SJSA1 (cell line): ENCODE results near the gene RNU4-1. TPM values are rescaled to one million over a fixed set of nuclear protein-coding genes. Genes with fewer than 3 reads are reported as not detected.

ENCODE experiments used
- DNase-seq, 2 experiments: peaks; one replicate each; pipeline ENCODE4 v3.0.0-alpha.2; 2015 to 2020; ENCODE audit warnings: low spot score in 2 of 2, low read depth in 1 of 2
- H3K27ac ChIP-seq: fragments of 250-450 bp; sonication (Bioruptor Pico); 2 replicates; pipeline ENCODE4 v1.5.1; 2020; ENCODE audit warnings: mild to moderate bottlenecking, moderate library complexity
- H3K27me3 ChIP-seq: fragments of 250-450 bp; sonication (Bioruptor Pico); replicated peaks from 2 replicates; pipeline ENCODE4 v1.5.1; 2020; ENCODE audit warnings: mild to moderate bottlenecking, moderate library complexity
- H3K36me3 ChIP-seq: fragments of 250-450 bp; sonication (Bioruptor Pico); 2 replicates; pipeline ENCODE4 v1.5.1; 2020; ENCODE audit warnings: mild to moderate bottlenecking
- H3K4me1 ChIP-seq: fragments of 250-450 bp; sonication (Bioruptor Pico); replicated peaks from 2 replicates; pipeline ENCODE4 v1.6.1; 2021; ENCODE audit warnings: mild to moderate bottlenecking
- H3K4me3 ChIP-seq: fragments of 250-450 bp; sonication (Bioruptor Pico); 2 replicates; pipeline ENCODE4 v1.5.1; 2020; ENCODE audit warnings: mild to moderate bottlenecking
- H3K9me3 ChIP-seq: fragments of 250-450 bp; sonication (Bioruptor Pico); replicated peaks from 2 replicates; pipeline ENCODE4 v1.5.1; 2020; ENCODE audit warnings: mild to moderate bottlenecking
- total RNA-seq: library from RNA; depleted of rRNA; stranded (reverse); fragments of >200 nt; shearing (Covaris generic); gene quantifications from 2 replicates; pipeline ENCODE4 v1.2.3, GENCODE V29; 2014

Gene RNU4-1
- total RNA-seq, 1 experiment from 2014 or later, result under 0.01 TPM

DNA sequence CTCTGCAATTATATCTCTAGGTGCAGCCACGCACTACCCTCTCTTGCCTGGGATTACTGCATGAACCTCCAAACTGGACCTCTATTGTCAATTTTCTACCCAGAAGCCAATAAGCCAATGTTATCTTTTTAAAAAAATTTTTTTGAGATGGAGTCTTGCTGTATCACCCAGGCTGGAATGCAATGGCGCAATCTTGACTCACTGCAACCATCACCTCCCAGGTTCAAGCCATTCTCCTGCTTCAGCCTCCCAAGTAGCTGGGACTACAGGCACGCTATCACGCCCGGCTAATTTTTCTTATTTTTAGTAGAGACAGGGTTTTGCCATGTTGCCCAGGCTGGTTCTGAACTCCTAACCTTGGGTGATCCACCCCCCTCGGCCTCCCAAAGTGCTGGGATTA is 16.3 kb downstream of the RNU4-1 start:
- Histone ChIP-seq H3K27me3 (no peaks in the 10 kb centered on the region), H3K4me1 (peaks cover 26% of the 10 kb centered on the region), H3K27ac (peak overlapping the region; percentile 71), H3K9me3 (no peaks in the 10 kb centered on the region), H3K4me3 (no peak overlapping the region), H3K36me3 (no peaks in the 10 kb centered on the region)
- peak; percentile 55 to 73 for DNase-seq

DNA sequence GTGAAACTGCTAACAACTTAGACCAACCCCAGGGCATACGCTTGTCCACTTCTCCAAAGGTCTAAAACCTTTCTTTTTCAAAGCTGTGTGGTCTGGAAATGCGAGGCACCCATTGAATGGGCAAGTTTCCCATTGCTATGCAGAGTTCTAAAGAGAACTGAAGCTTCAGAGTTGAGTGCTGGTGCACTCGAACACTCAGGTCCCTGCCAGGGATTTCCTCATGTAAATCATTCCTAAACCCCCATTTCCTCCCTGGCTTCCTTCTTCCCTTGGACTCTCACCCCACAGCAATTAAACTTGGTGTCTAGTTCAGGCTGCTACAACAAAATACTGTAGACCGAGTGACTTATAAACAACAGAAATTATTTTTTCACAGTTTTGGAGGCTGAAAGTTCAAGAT is 25.3 kb downstream of the RNU4-1 start:
- Histone ChIP-seq H3K4me3 (no peak overlapping the region), H3K36me3 (peaks cover 20% of the 10 kb centered on the region), H3K27ac (no peak overlapping the region), H3K27me3 (no peaks in the 10 kb centered on the region), H3K9me3 (0 out of 2 replicates have a peak, but pooled peaks cover 4% of the 10 kb centered on the region), H3K4me1 (peaks cover 27% of the 10 kb centered on the region)
- DNase-seq, result no peak

DNA sequence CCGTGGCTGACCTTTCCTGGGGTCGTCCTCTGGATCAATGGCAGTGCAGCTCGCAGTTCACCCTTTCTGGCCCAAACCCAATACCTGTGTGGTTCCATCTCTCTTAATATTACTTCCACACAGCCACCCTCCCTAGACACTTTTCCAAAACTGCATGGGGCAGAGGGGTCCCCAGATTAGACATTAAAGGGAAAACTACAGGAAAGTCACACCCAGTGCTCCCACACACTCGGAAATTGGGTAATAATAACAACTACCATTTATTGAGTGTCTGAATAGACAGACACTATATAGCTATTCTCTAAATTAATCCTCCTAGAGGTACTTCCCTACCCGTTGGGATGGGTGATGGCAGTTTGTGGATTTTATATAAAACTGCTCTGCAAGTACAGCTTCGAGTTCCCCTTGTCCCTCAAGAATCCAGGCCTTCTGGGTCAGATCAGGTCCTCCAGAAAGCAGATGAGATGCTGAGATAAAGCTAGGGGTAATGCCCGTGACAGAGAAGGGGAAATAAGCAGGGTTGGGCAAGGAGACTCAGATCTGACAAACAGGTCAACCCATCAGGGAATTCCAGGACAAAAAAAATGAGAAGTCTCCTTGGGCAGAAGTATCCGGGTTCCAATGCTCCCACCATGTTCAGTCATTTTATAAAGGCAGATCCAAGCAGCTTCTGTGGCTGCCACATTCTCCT is 26.7 kb downstream of the RNU4-1 start:
- Histone ChIP-seq H3K27ac (no peak overlapping the region), H3K4me3 (no peak overlapping the region), H3K4me1 (peaks cover 40% of the 10 kb centered on the region), H3K27me3 (no peaks in the 10 kb centered on the region), H3K9me3 (0 out of 2 replicates have a peak, but pooled peaks cover 4% of the 10 kb centered on the region), H3K36me3 (peaks cover 33% of the 10 kb centered on the region)
- DNase-seq, result no peak

DNA sequence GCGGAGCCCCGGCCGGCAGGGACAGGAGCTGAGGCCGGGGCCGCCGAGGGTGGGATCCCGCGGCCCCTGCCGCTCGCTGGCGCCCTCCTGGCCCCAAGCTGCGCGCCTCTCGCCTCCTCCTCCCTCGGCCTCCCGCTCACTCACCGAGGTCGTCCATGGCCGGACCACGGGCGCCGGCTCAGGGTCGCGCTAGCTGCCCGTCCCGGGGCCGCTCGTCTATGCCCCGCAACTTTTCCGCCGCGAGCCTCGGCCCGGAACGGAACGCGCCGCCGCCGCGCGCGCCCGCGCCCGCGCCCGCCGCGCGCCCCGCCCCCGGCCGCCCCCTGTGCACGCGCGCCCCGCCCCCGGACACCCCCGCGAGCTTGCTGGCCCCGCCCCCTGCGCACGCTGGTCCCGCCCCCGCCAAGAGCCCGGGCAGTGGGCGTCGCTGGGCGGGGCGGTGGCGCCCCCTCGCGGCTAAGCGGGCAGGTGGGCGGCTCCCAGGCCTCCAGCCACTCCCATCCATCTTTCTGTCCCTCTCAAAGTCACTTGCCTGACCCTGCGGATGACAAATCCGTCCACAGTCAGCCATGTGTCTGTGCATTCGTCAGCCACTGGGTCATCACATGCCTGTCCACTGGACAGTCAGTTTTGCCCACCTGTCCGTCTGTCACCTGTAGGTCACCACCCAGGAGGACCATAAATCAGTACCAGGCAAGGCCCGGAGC is 27.4 kb downstream of the RNU4-1 start, which contains the start of gene PXN:
Gene PXN (minus strand): TSS at position 258 of the 707 bp plus-strand sequence. CDS start 101 bp downstream, at position 157.
- Histone ChIP-seq H3K4me1 (peaks cover 40% of the 10 kb centered on the region), H3K27ac (peak within 1 kb of the TSS; percentile 83), H3K27me3 (no peaks in the 10 kb centered on the region), H3K9me3 (0 out of 2 replicates have a peak, but pooled peaks cover 4% of the 10 kb centered on the region), H3K4me3 (peak within 1 kb of the TSS; percentile 100), H3K36me3 (peaks cover 34% of the 10 kb centered on the region)
- peak; percentile 64 to 82 for DNase-seq

DNA sequence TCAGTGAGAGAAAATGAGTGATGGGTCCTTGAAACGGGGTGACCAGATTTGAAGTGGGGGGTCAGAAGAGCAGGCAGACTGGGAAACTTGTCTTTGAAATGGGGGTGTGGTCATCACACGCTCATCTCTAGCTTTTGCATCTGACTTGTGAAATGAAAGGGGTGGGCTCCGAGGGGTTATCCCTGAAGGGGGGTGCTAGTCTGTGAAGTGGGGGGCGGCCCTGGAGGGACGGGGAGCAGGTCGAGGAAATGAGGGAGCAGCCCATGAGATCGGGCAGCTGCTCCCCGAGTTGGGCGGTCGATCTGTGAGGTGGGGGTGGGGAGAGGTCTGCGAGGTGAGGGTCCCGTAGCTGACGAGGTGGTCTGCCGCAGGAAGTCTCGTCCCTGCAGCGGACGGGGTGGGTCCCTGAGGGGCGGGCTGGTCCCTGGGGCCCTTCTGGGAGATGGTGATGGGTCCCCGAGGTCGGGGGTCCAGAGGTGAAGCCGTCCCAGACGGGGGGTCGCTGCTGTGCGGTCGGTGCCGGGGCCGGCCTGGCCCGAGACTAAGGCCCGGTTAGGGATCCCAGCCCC is 28.0 kb downstream of the RNU4-1 start:
- no peak for DNase-seq
- Histone ChIP-seq H3K4me3 (peak overlapping the region; percentile 100), H3K27me3 (no peaks in the 10 kb centered on the region), H3K27ac (peak overlapping the region; percentile 83), H3K9me3 (0 out of 2 replicates have a peak, but pooled peaks cover 4% of the 10 kb centered on the region), H3K36me3 (peaks cover 36% of the 10 kb centered on the region), H3K4me1 (peaks cover 42% of the 10 kb centered on the region)

DNA sequence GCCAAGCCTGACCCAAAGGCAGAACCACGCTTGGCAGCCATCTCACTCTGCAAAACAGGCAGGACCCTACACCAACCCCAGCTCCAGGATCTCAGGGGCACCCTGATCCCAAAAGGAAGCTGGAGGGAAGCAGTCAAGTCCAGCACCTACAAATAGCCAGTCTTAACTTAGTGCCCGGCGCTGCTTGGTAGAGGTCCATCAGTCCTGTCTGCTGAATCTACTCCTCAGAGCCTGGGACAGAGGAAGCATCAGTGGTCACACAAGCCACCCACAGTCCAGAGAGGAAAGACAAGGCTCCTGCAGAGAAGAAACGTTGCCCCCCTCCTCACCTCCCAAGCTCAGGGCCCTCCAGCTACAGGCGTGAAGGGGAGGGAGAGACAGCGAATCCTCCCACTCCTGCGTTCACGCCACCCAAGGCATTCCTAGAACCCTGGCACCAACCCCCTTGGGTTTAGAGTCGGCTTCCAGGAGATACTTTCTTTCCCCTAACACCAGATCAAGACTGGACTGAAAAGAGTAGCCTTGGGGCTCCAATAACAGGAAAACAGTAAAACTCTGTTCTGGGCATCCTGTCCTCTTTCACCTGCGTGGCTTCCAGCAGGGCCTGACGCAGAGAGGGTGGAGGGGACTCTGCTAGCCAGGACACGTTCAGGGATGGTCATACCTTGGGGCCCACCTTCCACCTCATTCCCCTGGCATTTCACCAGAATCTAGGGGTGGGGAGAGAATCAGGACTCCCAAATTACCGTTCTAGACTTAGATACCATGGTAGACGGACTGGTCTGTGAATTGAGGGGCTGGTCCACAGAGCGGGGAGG is 28.7 kb downstream of the RNU4-1 start:
- Histone ChIP-seq H3K27ac (no peak overlapping the region), H3K36me3 (peaks cover 39% of the 10 kb centered on the region), H3K27me3 (no peaks in the 10 kb centered on the region), H3K4me1 (peaks cover 49% of the 10 kb centered on the region), H3K4me3 (peak overlapping the region; percentile 100), H3K9me3 (0 out of 2 replicates have a peak, but pooled peaks cover 4% of the 10 kb centered on the region)
- DNase-seq, result no peak

DNA sequence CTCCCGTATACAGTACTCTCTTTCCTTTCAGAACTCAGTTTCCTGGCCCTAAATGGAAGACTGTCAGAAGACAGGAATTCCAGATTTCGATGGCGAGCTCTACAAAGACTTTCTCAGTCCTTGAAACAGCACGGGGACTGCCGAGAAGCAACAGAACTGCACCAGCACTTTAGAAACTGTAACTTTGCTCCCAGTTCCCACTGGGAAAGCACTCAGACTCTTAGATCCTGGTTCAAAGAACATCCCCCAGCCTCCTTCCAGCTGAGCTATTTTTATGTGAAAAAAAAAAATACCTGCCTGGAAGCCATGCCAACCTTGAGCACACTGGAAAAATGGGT is 29.3 kb downstream of the RNU4-1 start:
- Histone ChIP-seq H3K4me3 (peak overlapping the region; percentile 100), H3K9me3 (0 out of 2 replicates have a peak, but pooled peaks cover 4% of the 10 kb centered on the region), H3K4me1 (peaks cover 55% of the 10 kb centered on the region), H3K27me3 (no peaks in the 10 kb centered on the region), H3K27ac (no peak overlapping the region), H3K36me3 (peaks cover 39% of the 10 kb centered on the region)
- no peak for DNase-seq

DNA sequence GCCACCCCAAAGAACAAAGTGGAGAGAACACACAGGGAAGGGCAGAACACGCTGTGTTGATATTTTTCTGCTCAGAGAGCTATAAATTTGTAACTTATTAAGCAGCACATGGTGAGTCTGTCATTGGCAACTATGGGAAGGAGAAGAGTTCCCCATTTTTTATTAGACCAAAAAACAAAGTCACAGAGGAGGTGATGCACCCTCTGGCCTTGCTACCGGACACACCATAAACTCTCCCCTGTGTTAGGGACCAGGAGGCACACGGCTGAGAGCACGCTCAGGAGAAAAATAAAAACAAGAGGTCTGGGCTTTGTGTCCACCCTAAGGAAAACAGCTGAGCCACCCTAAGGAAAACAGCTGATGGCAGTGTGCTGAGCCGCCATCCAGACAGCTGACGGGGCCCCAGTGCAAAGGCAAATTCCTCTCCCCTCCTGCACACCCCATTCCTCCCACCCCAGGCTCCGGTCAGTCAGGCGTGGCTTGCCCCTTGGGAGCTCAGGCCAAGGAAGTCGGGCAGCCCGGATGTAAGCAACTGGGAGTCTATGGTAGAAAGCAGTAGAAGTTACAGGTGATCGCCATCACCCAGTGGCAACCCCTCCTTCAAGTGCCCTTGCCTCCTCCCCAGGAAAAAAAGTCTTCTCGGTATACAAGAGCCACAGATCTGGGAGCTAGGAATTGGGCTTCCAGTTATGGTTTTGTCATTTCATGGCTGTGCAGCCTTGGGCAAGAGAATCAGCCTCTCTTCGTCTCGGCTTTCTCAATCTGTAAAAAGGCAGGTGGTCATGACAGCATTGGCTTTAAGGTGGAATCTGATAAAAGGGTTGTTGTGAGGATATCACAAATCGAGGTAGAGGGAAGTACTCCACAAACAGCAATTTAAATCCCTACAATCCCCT is 29.9 kb downstream of the RNU4-1 start:
- no peak overlapping the region for H3K27ac ChIP-seq
- DNase-seq, result no peak

DNA sequence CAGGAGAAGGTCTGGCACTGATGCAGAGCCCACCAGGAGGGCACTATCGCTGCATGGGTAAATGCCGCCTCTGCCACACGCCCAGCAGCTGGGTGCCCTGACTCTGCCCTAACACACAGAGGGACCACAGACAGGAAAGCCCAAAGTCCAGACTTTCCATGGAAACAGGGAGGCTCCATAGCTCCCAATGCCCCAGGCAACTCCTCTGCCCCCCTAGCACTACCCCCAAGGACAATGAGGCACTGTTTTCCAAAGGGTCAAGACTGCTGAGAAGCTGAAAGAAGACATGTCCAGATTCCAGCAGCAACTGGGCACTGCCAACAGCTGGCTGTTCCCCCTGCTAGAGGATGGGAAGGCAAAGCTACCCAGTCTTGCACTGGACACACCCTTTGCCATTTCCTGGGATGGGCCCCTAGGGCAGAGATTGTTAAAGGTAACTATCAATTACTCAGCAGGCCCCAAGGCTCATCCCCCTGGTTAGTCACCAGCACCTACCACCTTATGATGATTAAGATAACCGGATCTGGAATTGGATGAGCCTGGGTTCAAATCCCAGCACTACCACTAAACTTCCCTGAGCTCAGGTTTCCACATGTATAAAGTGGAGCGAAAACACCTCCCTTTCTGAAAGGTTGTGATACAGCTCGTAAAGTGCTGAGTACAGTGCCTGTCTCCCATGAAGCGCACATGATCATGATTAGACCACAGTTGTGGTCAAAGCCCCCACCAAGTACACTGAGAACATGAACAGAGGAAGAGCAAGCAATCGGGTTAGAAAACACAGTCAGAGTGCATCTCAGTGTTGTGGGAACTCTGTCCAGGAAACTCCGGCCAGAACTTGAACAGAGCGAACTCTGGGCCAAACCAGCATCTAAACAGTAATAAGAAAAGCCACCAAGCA is 30.8 kb downstream of the RNU4-1 start:
- Histone ChIP-seq H3K4me3 (no peak overlapping the region), H3K9me3 (0 out of 2 replicates have a peak, but pooled peaks cover 4% of the 10 kb centered on the region), H3K36me3 (peaks cover 39% of the 10 kb centered on the region), H3K4me1 (peaks cover 70% of the 10 kb centered on the region), H3K27ac (no peak overlapping the region), H3K27me3 (no peaks in the 10 kb centered on the region)
- no peak for DNase-seq

More for the DNA sequence above, 29.9 kb downstream of the RNU4-1 start:
- Histone ChIP-seq H3K4me1 (peaks cover 61% of the 10 kb centered on the region), H3K4me3 (peak overlapping the region; percentile 100), H3K36me3 (peaks cover 39% of the 10 kb centered on the region), H3K27me3 (no peaks in the 10 kb centered on the region), H3K9me3 (0 out of 2 replicates have a peak, but pooled peaks cover 4% of the 10 kb centered on the region)

DNA sequence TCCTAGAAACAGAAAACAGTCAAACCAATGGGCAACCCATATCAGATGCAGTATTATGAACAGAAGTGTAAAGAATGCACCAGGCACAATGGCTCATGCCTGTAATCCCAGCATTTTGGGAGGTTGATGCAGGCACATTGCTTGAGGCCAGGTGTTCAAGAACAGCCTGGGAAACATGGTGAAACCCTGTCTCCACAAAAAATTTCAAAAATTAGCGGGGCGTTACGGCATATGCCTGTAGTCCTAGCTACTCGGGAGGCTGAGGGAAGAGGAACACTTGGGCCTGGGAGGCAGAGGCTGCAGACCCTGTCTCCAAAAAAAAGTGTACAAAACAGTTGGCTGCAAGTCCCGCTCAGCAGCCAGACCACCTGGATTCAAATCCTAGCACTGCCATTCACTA is 32.4 kb downstream of the RNU4-1 start:
- Histone ChIP-seq H3K4me3 (no peak overlapping the region), H3K9me3 (0 out of 2 replicates have a peak, but pooled peaks cover 4% of the 10 kb centered on the region), H3K27me3 (no peaks in the 10 kb centered on the region), H3K36me3 (peaks cover 39% of the 10 kb centered on the region), H3K27ac (no peak overlapping the region), H3K4me1 (peaks cover 80% of the 10 kb centered on the region)
- no peak for DNase-seq

DNA sequence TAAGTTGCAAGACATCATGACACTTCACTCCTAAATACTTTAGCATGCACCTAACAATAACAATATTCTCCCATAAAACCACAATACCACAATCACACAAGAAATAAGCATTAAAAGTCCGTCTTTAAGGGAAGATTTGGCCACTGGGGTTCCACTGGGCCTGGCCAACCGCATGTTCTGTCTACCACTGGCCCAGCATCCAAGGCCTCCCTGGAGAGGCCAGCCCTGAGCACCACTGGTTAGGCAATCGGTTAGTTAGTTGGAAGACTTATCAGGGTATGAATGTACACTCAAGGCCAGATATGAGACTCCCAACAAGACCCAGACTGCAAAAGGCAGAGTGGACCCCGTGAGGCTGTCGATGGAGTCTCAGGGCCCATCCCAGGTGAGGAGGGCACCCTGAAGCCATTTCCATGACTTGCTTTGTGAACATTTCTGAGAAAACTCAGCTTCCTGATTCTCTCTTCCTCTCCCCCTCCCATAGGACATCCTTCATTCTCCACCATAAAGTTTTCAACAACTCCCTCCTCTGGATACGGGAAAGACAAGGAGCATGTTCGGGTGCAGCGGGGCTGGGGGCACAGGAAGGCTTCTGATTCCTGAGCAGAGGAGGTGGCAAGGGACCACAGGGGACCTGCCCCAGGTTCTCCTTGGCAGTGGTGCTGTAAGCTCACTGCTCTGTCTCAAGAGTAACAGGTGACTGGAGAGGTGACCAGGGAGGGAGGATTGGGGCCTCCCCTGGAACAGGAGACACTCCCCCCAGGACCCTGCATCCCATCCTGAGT is 33.4 kb downstream of the RNU4-1 start:
- peaks cover 41% of the 10 kb centered on the region for H3K36me3 ChIP-seq
- no peaks in the 10 kb centered on the region for H3K9me3 ChIP-seq
- no peak overlapping the region for H3K4me3 ChIP-seq
- no peaks in the 10 kb centered on the region for H3K27me3 ChIP-seq
- H3K27ac ChIP-seq, result no peak overlapping the region
- no peak for DNase-seq
- peaks cover 75% of the 10 kb centered on the region for H3K4me1 ChIP-seq
